Measurements from ENCODE around the gene FHOD3. TPM values are rescaled to one million over a fixed set of nuclear protein-coding genes. Genes with fewer than 3 reads are reported as not detected.
A peak's percentile ranks its signal among the peaks of the same experiment; 100 is the strongest.

FHOD3 gene
- total and polyA plus RNA-seq, 9 of the 15 experiments (the other 6 are each of a cell fraction or from before 2014, with no cell fraction given), result 0.11 TPM; not detected in 8

- TF ChIP-seq MGA (IDR thresholded peaks at IDR 0.05) (no peak), MEIS2 (IDR thresholded peaks at IDR 0.05; ENCODE audit: partially characterized antibody) (peak; percentile 44), SMAD2 (IDR thresholded peaks at IDR 0.05; ENCODE audit: low read depth, low read length) (no peak)
- TF ChIP-seq, protein P1, sequence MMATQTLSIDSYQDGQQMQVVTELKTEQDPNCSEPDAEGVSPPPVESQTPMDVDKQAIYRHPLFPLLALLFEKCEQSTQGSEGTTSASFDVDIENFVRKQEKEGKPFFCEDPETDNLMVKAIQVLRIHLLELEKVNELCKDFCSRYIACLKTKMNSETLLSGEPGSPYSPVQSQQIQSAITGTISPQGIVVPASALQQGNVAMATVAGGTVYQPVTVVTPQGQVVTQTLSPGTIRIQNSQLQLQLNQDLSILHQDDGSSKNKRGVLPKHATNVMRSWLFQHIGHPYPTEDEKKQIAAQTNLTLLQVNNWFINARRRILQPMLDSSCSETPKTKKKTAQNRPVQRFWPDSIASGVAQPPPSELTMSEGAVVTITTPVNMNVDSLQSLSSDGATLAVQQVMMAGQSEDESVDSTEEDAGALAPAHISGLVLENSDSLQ (IDR thresholded peaks at IDR 0.05), result 0 out of 2 replicates have a peak, but pooled peaks have one; percentile 22
Measured at GRCh38 chr18:36308711-36309435, 11.4 kb downstream of the FHOD3 start (continued).

Measured in K562 (cell line).